CD4-positive, alpha-beta memory T cell (primary cell): ENCODE measurements around the gene TMEM18. TPM values are rescaled to one million over a fixed set of nuclear protein-coding genes. Genes with fewer than 3 reads are reported as not detected.
"Not testable (repeated sequence)": the region's sequence is repeated elsewhere in the genome, so short reads cannot be mapped to it uniquely, and the experiment has no call there.

ENCODE experiments used
- CTCF ChIA-PET: fragments of 350-600 bp; sonication (Branson Sonifier 250); formaldehyde crosslinking; loops from one replicate; lab custom pipeline; 2021; ENCODE audit warnings: inconsistent platforms; ENCODE audit not compliant: partially characterized antibody; lab: Charles Lee
- POLR2A ChIA-PET: fragments of 350-600 bp; sonication (Branson Sonifier 250); formaldehyde crosslinking; loops from one replicate; lab custom pipeline; 2021; ENCODE audit not compliant: partially characterized antibody; lab: Charles Lee
- DNase-seq, 5 donors: peaks; one replicate each; pipeline versions ENCODE4 v3.0.0 to v3.0.0-alpha.2; 2020 to 2022; ENCODE audit warnings: mixed read lengths in 1 of 5
- H3K27ac ChIP-seq: one replicate; pipeline ENCODE4 v1.7.0; 2013; ENCODE audit warnings: low read depth, low read length
- H3K27me3 ChIP-seq: 2 replicates; pipeline ENCODE4 v1.7.0; 2013; ENCODE audit warnings: mild to moderate bottlenecking, low read length, moderate library complexity; ENCODE audit not compliant: insufficient read depth
- H3K36me3 ChIP-seq: 2 replicates; pipeline ENCODE4 v1.7.0; 2013; ENCODE audit warnings: mild to moderate bottlenecking, low read length, moderate library complexity; ENCODE audit not compliant: insufficient read depth
- H3K4me1 ChIP-seq: 2 replicates; pipeline ENCODE4 v1.7.0; 2013; ENCODE audit warnings: mild to moderate bottlenecking, low read length, moderate library complexity; ENCODE audit not compliant: insufficient read depth
- H3K4me3 ChIP-seq, 2 donors: one replicate each; pipeline ENCODE4 v1.7.0; 2013; ENCODE audit warnings: low read length in 2 of 2, mild to moderate bottlenecking in 1 of 2
- H3K9me3 ChIP-seq, 2 donors: one replicate each; pipeline ENCODE4 v1.7.0; 2013; ENCODE audit warnings: low read length in 2 of 2, control low read depth in 1 of 2; ENCODE audit not compliant: control insufficient read depth in 1 of 2
- H3K27ac Mint-ChIP-seq, 7 donors: one replicate each; pipeline ENCODE4 v1.8.0; 2020 to 2021; ENCODE audit warnings: mixed read lengths in 7 of 7, mild to moderate bottlenecking in 6 of 7, inconsistent platforms in 3 of 7, moderate library complexity in 3 of 7
- H3K27me3 Mint-ChIP-seq, 2 donors: one replicate each; pipeline ENCODE4 v1.8.0; 2020 to 2021; ENCODE audit warnings: mixed read lengths in 2 of 2
- H3K36me3 Mint-ChIP-seq, 2 donors: one replicate each; pipeline ENCODE4 v1.8.0; 2020 to 2021; ENCODE audit warnings: mixed read lengths in 2 of 2, inconsistent platforms in 1 of 2, mild to moderate bottlenecking in 1 of 2
- H3K4me1 Mint-ChIP-seq, 4 donors: one replicate each; pipeline ENCODE4 v1.8.0; 2020 to 2021; ENCODE audit warnings: mixed read lengths in 4 of 4, mild to moderate bottlenecking in 1 of 4
- H3K4me3 Mint-ChIP-seq, 8 donors: one replicate each; pipeline ENCODE4 v1.8.0; 2020 to 2021; ENCODE audit warnings: mixed read lengths in 8 of 8, mild to moderate bottlenecking in 7 of 8, moderate library complexity in 6 of 8, inconsistent platforms in 3 of 8
- H3K9me3 Mint-ChIP-seq, 8 donors: one replicate each; pipeline ENCODE4 v1.8.0; 2020 to 2021; ENCODE audit warnings: mixed read lengths in 8 of 8, mild to moderate bottlenecking in 5 of 8, inconsistent platforms in 3 of 8, moderate library complexity in 1 of 8
- intact Hi-C: fragments of 100-400 bp; cut with micrococcal nuclease; formaldehyde crosslinking; loops from one replicate; pipeline ENCODE4 v1.15.1; 2023
- polyA plus RNA-seq, 2 donors: library from polyadenylated mRNA; unstranded; fragments of 300-500 nt; fragmentation: Illumina TruSeq; gene quantifications; one replicate each; pipeline ENCODE4 v1.2.3, GENCODE V29; 2021
- total RNA-seq, 2 experiments: library from RNA; stranded (reverse); gene quantifications; one replicate each; pipeline ENCODE4 v1.2.3, GENCODE V29; 2021

The TMEM18 gene
- total and polyA plus RNA-seq, 4 experiments from 2014 or later, result 20.0 to 28.1 (median 24.8) TPM

DNA sequence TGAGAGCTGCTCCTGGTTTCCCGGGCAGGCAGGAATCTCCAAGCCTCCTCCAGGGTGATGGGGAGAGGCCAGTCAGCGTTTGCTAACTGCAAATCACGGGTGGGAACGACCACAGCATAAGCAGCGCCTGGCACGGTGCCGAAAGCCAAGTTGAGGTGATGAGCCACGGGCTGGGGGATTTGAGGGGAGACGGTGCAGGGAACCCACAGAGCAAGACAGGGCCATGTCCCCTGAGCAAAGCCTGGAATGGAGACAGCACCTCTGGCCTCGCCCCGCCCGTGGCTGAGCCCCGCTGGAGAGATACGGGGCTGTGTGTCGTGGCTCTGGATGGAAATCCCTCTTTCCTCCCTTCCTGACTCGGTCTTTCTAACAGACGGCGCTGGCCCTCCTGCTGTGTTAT lies 31.5 kb upstream of the TMEM18 start:
- no peak for DNase-seq
- H3K27ac ChIP-seq, result no peak overlapping the region
- H3K36me3 ChIP-seq, result no peaks in the 10 kb centered on the region
- Mint-ChIP-seq H3K4me3 (no peak overlapping the region), H3K4me1 (peaks cover 10 to 12% (median 11%) of the 10 kb centered on the region in 4 donors), H3K9me3 (peaks cover 0 to 4% (median 0%) of the 10 kb centered on the region in 8 donors), H3K36me3 (no peaks in the 10 kb centered on the region), H3K27ac (no peak overlapping the region), H3K27me3 (peaks cover 6 to 11% of the 10 kb centered on the region in 2 donors)
- no peaks in the 10 kb centered on the region for H3K27me3 ChIP-seq
- no peak overlapping the region for H3K4me3 ChIP-seq
- ChIA-PET POLR2A (no interaction called here), CTCF (no interaction called here)
- intact Hi-C loops, result no loop called here
- H3K9me3 ChIP-seq, result no peaks in the 10 kb centered on the region
- H3K4me1 ChIP-seq, result no peaks in the 10 kb centered on the region

- Mint-ChIP-seq H3K27me3 (peaks cover 6 to 9% of the 10 kb centered on the region in 2 donors), H3K36me3 (no peaks in the 10 kb centered on the region), H3K9me3 (peaks cover 0 to 4% (median 0%) of the 10 kb centered on the region in 8 donors), H3K4me3 (no peak overlapping the region), H3K4me1 (peaks cover 10 to 12% (median 11%) of the 10 kb centered on the region in 4 donors), H3K27ac (peak overlapping the region in 2 of 7 donors; percentile 44 to 74)
- intact Hi-C loops, result no loop called here
- Histone ChIP-seq H3K27ac (no peak overlapping the region), H3K27me3 (no peaks in the 10 kb centered on the region), H3K4me1 (no peaks in the 10 kb centered on the region), H3K4me3 (no peak overlapping the region), H3K36me3 (no peaks in the 10 kb centered on the region), H3K9me3 (no peaks in the 10 kb centered on the region)
- ChIA-PET CTCF (no interaction called here), POLR2A (no interaction called here)
- DNase-seq, result no peak
Observed at GRCh38 chr2:705971-706511, 28.8 kb upstream of the TMEM18 start.

- peaks cover 10 to 14% of the 10 kb centered on the region in 2 donors for H3K27me3 Mint-ChIP-seq
- intact Hi-C loops, H3K36me3 Mint-ChIP-seq, H3K27me3 ChIP-seq, H3K4me3 ChIP-seq, H3K4me3 Mint-ChIP-seq, H3K9me3 ChIP-seq, DNase-seq, CTCF ChIA-PET, H3K36me3 ChIP-seq, H3K27ac Mint-ChIP-seq, H3K27ac ChIP-seq, H3K4me1 ChIP-seq, POLR2A ChIA-PET: not testable (repeated sequence)
- peaks cover 10 to 12% (median 11%) of the 10 kb centered on the region in 4 donors for H3K4me1 Mint-ChIP-seq
- peaks cover 0 to 16% (median 4%) of the 10 kb centered on the region in 8 donors for H3K9me3 Mint-ChIP-seq
Observed at GRCh38 chr2:702765-703164, 25.6 kb upstream of the TMEM18 start.

DNA sequence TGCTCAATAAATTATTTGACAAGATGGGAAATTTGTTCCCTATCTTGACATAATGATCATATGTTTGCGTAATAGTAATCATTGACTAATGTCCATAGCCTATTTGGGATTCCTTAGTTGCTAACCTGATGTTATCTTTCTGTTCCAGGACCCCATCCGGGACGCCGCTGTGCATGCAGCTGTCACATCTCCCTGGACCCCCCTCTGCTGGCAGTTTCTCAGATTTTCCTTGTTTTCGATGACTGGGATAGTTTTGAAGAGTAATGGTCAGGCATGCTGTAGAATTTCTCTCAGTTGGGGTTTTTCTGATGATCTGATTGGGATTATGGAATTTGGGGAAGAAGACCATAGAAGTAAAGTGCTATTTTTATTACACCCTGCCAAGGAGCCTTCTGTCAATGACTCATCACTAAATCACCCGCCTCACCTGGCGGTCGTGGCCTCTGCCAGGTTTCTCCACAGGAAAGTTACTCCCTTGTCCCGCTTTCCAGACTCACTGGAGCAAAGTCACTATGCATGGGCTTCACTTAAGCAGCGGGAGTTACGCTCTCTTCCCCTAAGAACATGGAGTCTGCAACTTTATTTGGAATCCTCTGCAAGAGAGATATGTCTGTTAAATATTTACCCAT lies 19.9 kb upstream of the TMEM18 start:
- Mint-ChIP-seq H3K9me3 (peaks cover 0 to 12% (median 4%) of the 10 kb centered on the region in 8 donors), H3K4me1 (no peaks in the 10 kb centered on the region), H3K27me3 (peaks cover 7 to 16% of the 10 kb centered on the region in 2 donors), H3K27ac (no peak overlapping the region), H3K36me3 (no peaks in the 10 kb centered on the region), H3K4me3 (no peak overlapping the region)
- no peaks in the 10 kb centered on the region for H3K4me1 ChIP-seq
- H3K4me3 ChIP-seq, result no peak overlapping the region
- no peak for DNase-seq
- POLR2A ChIA-PET, result no interaction called here
- intact Hi-C loops, result no loop called here
- no peak overlapping the region for H3K27ac ChIP-seq
- H3K36me3 ChIP-seq, result no peaks in the 10 kb centered on the region
- H3K27me3 ChIP-seq, result peaks cover 4% of the 10 kb centered on the region
- CTCF ChIA-PET, result no interaction called here
- no peaks in the 10 kb centered on the region for H3K9me3 ChIP-seq

DNA sequence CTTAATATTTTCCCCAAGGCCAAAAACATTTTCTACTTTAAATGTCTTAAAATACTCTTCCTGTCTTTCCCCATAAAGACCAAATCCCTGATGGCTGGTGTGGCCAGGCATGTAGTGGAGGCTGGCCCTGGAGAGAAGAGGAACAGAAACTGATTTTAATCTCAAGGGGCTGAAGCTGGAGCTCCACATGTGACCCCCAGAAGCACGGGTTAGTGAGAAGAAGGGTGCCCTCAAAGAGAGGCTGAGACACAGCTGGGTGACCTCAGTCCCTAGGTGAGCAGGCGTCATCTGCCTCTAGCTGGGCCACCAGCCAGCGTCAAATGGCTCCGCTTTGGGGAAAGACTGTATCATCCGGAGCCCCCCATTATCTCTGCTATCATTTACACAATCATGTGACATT lies 19.3 kb upstream of the TMEM18 start:
- no peak overlapping the region for H3K27ac ChIP-seq
- no peaks in the 10 kb centered on the region for H3K9me3 ChIP-seq
- Mint-ChIP-seq H3K27ac (no peak overlapping the region), H3K4me3 (no peak overlapping the region), H3K27me3 (peaks cover 5 to 14% of the 10 kb centered on the region in 2 donors), H3K9me3 (peaks cover 0 to 12% (median 4%) of the 10 kb centered on the region in 8 donors), H3K4me1 (no peaks in the 10 kb centered on the region), H3K36me3 (no peaks in the 10 kb centered on the region)
- ChIA-PET POLR2A (no interaction called here), CTCF (no interaction called here)
- no peak overlapping the region for H3K4me3 ChIP-seq
- H3K4me1 ChIP-seq, result no peaks in the 10 kb centered on the region
- intact Hi-C loops, result no loop called here
- no peaks in the 10 kb centered on the region for H3K36me3 ChIP-seq
- DNase-seq, result no peak
- H3K27me3 ChIP-seq, result peaks cover 4% of the 10 kb centered on the region

DNA sequence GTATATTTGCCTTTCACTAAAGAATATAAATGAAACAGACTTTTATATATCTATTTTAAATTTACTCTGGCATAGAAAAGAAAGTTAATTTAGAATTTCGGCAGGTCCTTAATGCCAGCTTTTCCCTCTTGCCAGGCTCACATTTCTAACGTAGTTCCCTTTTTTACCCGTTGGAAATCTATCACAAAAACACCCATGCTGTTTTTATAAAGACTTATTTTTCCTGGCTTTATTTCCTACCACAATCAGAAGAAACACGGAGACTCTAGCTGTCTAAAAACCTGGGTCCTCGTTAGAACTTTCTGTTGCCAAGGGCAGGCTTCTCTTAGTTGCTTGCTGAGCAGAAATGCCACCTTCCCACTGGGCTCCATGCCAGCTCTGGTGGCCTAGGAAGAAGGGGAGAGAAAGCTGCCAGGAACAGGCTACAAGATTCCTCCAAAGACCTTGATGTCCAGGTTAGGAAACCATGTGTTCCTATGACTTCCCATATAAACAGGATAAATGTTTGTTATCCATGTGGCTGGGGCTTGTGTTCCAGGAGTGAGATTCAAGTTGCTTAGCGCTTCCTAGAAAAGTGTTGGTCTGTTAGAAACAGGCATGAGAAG lies 17.8 kb upstream of the TMEM18 start:
- no peak overlapping the region for H3K27ac ChIP-seq
- POLR2A ChIA-PET, result no interaction called here

DNA sequence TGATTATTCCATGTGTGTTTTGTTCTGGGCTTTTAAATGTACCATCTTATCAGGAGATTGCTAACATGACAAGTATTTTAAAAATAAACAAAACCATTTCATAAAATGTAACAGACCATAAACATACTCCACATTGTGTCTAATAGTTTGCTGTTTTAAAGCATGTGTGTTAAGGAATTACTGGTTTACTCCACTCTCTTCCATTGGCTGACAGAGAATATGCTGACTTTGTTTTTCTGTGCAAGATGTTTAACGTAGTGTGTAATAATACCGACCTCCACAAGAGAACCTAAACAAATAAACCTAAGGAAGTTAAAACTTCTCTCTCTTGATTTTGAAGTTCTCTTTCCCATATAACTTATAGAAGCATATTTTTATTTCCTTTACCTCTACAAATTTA lies 17.0 kb upstream of the TMEM18 start:
- peaks cover 2 to 6% of the 10 kb centered on the region in 2 donors for H3K27me3 Mint-ChIP-seq
- H3K4me3 Mint-ChIP-seq, result no peak overlapping the region
- no peak for DNase-seq
- Histone ChIP-seq H3K36me3 (no peaks in the 10 kb centered on the region), H3K4me3 (no peak overlapping the region), H3K27me3 (no peaks in the 10 kb centered on the region), H3K4me1 (no peaks in the 10 kb centered on the region), H3K9me3 (no peaks in the 10 kb centered on the region), H3K27ac (no peak overlapping the region)
- intact Hi-C loops, result no loop called here
- CTCF ChIA-PET, result interaction anchor here (1.0 kb wide), 1 partner anchor 858 kb away, joined by 3 read pairs; no protein-coding TSS in a partner anchor
- H3K36me3 Mint-ChIP-seq, result no peaks in the 10 kb centered on the region
- POLR2A ChIA-PET, result no interaction called here
- H3K9me3 Mint-ChIP-seq, result peaks cover 0 to 6% (median 2%) of the 10 kb centered on the region in 8 donors
- H3K27ac Mint-ChIP-seq, result no peak overlapping the region
- no peaks in the 10 kb centered on the region for H3K4me1 Mint-ChIP-seq

More for the DNA sequence above, 17.8 kb upstream of the TMEM18 start:
- Histone ChIP-seq H3K36me3 (no peaks in the 10 kb centered on the region), H3K27me3 (peaks cover 4% of the 10 kb centered on the region), H3K4me1 (no peaks in the 10 kb centered on the region), H3K9me3 (no peaks in the 10 kb centered on the region), H3K4me3 (no peak overlapping the region)
- H3K27me3 Mint-ChIP-seq, result peaks cover 2 to 9% of the 10 kb centered on the region in 2 donors
- H3K27ac Mint-ChIP-seq, result no peak overlapping the region
- CTCF ChIA-PET, result interaction anchor here (1.0 kb wide), 1 partner anchor 857 kb away, joined by 3 read pairs; no protein-coding TSS in a partner anchor
- no peak overlapping the region for H3K4me3 Mint-ChIP-seq
- H3K9me3 Mint-ChIP-seq, result peaks cover 0 to 11% (median 3%) of the 10 kb centered on the region in 8 donors
- no peak for DNase-seq
- H3K36me3 Mint-ChIP-seq, result no peaks in the 10 kb centered on the region
- no peaks in the 10 kb centered on the region for H3K4me1 Mint-ChIP-seq
- intact Hi-C loops, result no loop called here
